Measurements from ENCODE around the gene ECM2.

GRCh38 chr9:92479346-92479745 lies 56.4 kb downstream of the ECM2 start:
- TF ChIP-seq POLR2AphosphoS5 (IDR thresholded peaks at IDR 0.05) (no peak), CTCF (IDR thresholded peaks at IDR 0.05) (no peak), POLR2A (IDR thresholded peaks at IDR 0.05) (no peak), EP300 (IDR thresholded peaks at IDR 0.05) (no peak)
